ENCODE measurements around the gene MKNK2. TPM values are rescaled to one million over a fixed set of nuclear protein-coding genes. Genes with fewer than 3 reads are reported as not detected.

MKNK2 gene
- total RNA-seq, 1 experiment from 2014 or later: 112 TPM

DNA sequence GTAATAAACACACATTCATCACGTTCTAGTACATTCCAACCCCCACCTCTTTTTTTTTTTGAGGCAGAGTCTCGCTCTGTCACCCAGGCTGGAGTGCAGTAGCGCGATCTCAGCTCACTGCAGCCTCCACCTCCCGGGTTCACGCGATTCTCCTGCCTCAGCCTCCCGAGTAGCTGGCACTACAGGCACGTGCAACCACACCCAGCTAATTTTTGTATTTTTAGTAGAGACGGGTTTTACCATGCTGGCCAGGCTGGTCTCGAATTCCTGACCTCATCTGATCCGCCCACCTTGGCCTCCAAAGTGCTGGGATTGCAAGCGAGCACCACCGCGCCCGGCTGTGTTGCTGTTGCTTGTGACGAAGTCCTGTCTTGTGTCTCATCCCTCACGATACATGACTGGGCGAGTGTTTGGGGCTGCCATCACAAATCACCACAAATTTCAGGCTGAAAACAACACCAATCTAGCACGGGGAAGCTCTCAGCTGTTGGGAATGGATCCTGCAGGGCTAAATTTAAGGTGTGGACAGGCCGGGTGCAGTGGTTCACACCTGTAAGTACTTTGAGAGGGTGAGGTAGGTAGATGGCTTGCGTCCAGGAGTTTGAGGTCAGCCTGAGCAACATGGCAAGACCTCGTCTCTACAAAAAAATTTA lies 29.4 kb upstream of the MKNK2 start:
- DNase-seq (ENCODE audit: low read depth): no peak

DNA sequence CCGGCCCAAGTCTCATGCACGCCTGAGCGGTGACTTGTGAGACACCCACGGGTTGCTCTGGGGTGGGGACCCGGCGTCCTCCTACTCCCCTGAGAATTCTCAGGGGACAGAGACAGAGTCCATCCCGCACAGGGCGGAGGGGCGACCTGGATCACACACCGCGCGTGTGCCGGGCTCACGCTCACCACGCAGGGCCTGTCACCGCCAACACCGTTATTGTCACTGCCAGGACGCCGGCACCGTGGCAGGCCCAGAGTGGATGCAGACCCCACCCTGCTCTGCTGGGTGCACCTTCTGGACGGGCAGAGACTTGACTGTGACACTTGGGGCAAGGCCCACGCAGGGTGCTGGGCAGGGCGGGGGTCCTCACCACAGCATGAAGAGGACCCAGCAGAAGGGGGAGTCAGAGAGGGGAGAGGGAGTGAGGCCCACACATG lies 28.8 kb upstream of the MKNK2 start:
- DNase-seq (ENCODE audit: low read depth): no peak

DNA sequence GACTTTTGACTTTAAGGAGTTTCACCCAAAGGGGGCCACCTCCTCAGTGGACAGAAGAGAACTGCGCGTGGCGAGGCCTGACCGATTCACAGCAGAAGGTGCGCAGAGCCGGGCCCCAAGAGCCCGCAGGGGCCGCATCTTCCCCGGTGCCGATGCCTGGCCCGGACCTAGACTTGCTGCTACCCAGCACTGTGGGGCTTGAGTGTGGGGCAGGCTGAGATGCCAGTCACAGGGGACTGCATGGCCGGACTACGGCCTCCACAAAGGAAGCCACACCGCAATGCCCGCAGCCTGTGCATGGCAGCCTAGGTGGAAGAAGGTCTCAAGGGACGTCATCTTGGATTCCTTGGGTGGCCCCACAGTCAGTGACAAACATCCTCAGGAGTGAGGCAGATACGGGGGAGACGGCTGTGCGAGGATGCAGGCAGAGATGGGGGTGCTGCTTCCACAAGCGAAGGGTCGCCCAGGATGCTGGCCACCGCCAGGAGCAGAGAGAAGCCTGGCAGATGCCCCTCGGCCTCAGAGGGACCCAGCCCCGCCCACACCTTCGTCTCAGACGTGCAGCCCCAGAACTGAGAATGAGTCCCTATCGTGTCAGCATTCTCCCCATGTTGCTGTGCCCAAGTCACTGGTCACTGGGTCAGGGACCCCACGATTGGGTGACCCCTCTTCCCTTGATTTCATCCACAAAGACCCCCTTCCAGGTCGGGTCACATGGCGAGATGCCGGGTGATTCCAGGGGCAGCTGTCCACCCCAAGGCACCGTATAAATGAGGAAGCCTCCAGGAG lies 28.2 kb upstream of the MKNK2 start:
- DNase-seq (ENCODE audit: low read depth): no peak

DNA sequence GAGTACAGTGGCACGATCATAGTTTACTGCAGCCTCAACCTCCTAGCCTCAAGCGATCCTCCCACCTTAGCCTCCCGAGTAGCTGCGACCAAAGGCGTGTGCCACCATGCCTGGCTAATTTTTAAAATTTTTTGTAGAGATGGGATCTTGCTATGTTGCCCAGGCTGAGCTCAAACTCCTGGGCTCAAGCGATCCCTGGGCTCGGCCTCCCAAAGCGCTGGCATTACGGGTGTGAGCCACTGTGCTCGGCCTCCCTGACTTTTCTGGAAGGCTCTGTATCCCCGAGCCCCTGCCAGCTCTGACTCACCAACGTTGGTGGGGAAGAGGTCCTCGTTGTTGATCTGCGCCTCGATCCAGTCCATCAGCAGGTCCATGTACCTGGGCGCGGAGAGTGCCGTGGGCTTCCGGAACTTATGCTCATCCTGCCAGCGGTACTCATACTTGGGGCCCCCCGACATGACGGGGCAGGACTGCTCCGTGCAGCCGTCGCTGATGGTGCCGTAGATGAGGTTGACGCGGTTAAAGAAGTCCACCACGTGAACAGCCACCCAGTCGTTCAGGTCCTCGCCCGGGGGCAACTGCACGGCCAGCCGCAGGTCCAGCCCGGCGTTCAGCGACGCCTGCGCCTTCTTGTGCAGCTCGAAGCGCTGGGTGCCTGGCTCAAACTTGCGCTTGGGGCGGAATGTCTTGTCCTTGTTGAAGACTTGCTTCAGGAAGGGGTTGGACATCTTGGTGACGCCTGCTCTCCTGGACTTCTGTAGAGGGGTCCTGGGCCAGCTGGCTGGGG lies 27.0 kb upstream of the MKNK2 start:
- no peak for DNase-seq (ENCODE audit: low read depth)

DNA sequence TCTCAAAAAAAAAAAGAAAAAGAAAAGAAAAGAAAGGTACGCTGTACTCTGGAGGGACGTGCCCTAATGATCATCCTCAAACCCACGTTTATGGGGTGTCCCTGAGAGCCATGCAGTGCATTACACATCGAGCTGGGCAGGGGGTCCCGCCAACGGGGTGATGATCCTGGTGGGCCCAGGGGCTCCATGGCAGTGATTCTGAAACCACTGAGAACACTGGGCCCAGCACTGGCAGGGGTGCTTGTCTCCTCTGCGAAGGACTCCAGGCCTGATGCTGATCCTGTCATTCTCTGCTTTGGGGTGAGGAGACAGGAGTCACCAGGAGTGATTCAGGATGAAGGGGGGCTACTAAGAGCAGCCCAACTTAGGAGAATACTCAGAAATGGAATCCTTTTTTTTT lies 26.4 kb upstream of the MKNK2 start:
- no peak for DNase-seq (ENCODE audit: low read depth)

DNA sequence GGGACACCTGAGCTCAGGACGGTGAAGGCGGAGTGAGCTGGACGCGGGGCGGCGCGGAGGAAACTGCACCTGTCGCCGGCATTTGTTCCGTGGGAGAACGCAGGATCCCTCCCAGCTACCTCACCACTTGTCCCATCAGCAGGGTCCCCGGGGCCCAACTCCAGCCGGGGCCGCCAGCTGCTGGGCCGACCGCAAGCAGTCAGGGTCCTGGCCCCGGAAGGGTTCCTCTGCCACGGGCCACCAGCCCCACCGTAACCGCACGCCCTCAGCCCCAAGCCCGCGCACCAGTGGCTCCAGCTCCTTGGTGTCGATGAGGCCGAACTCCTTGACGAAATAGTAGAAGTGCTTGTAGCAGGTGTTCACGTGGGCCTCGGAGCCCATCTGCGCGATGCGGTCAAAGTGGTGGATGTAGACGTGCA lies 25.5 kb upstream of the MKNK2 start:
- DNase-seq (ENCODE audit: low read depth): no peak

DNA sequence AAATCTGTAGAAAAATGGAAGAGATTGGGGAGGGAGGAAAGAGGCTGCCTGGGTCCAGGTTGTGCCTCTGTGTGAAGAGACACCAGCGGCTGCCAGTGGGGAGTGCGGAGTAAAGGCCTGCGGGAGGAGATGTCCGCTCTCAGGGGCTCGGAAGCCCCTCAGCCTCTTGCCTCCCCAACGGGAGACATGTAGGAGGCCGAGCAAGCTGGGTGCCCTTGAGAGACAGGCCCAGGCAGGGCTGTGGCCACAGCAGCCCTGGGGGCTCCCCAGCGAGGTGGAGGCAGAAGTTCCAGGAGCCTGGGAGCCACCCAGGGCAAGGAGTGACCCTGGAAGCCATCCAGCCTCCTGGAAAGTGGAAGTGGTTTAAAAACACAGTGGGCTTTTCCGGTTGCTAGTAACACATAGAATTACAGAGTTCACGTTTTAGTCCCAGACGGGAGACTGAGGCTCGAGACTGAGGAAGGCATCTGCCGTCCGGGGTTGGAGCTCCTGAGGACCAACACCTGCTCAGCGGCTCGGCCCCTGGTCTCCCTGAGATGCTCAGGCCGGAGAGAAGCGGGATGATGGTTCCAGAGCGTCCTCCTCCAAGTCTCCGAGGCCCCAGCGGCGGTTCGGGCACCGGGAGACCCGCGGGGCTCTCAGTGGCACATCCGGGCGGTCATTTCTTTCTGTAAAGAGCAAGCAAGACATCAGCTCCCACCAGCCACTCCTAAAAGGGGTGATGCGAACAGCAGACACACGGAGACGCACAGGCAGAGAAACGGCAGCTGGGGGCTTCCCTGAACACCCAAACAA lies 21.9 kb upstream of the MKNK2 start:
- no peak for DNase-seq (ENCODE audit: low read depth)

DNA sequence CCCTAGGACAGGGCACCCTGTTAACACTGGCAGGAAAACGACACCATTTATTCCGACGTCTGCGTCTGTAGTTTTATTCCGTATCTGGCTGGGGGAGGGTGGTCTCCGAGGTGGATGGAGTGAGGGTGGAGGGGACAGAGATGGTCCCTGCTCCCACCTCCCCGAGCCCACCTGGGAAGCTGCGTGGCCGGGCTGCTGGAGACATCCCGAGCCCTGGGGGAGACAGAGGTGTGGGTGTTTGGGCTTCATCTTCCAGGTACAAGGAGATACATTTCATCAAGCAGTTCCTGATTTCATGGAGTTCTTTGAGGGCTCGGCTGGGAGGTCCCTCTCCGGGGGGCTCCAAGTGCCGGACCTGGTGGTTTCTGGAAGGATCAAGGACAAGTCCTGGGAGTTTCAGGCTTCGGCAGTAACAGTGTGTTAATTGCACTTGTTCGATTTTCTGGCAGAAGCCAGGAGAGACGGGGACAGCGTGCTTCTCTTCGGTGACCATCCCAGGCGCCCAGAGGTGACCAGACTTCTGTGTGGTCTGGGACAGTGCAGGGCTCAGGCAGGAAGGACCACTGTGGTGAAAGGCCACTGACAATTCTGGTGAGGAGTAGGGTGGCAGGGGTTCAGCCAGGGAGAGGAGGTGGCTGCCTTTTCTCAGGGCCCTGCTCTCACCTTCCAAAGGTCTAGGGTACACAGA lies 20.1 kb upstream of the MKNK2 start:
- no peak for DNase-seq (ENCODE audit: low read depth)

DNA sequence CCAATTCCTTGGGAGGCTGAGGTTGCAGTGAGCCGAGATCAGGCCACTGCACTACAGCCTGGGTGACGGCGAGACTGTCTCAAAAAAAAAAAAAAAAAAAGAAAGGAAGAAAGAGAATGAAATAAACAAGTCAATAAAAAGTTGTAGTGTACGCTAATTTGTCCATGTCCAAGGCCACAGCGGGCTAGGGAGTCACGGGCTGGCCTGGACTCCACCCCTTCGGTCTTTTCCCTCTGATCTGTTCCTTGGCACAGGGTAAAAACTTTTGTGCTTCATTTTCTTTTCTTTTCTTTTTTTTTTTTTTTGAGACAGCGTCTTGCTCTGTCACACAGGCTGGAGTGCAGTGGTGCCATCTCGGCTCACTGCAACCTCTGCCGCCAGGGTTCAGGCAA lies 19.4 kb upstream of the MKNK2 start:
- no peak for DNase-seq (ENCODE audit: low read depth)

DNA sequence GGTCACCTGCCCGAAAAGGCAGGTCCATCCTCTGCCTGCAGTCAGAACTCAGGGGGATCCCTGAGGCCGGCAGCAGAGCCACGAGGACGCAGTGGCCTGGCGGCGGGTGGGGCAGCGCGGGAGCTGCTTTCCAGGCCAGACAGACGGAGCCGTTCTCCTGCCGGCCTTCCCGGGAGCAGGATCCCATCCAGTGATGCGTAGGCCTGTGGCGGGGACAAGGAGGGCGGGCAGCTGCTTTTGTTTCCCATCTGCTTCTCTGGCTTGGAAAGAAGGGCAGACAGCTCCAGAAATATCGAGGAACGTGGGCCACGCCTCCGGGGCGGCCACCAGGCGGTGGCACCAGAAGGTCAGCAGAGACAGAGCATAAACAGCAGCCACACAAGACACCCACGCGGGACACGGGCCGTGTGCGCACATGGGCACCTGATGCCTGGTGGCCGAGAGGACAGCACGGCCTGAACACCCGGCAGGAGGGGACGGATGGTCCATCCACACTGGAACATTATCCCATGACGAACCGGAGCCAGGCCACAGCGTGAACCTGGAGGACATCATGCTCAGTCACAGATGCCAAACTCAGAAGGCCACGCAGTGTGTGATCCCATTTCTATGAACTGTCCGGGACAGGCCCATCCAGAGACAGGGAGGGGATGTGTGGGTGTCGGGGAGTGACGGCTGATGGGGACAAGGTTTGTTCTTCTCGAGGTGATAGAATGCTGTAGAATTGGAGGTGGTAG lies 13.9 kb upstream of the MKNK2 start:
- DNase-seq (ENCODE audit: low read depth): no peak

DNA sequence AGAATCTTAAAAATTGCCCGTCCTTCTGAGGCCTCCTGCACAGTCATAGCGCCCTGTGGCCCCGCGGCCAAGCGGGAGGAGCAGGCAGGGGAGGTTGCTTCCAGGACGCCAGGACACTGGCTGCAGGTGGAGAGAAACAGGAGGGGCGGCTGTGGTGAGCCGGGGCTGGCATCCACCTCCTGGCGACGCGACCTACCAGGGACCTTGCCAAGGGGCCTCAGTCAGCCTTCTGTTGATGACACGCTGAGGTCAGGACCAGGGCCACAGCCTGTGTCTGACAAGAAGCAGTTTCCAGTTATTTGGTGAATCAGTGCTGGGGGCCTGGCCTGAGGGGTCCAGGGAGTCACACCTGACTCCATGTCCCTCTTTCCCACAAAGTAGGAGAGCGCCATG lies 13.3 kb upstream of the MKNK2 start:
- DNase-seq (ENCODE audit: low read depth): no peak

DNA sequence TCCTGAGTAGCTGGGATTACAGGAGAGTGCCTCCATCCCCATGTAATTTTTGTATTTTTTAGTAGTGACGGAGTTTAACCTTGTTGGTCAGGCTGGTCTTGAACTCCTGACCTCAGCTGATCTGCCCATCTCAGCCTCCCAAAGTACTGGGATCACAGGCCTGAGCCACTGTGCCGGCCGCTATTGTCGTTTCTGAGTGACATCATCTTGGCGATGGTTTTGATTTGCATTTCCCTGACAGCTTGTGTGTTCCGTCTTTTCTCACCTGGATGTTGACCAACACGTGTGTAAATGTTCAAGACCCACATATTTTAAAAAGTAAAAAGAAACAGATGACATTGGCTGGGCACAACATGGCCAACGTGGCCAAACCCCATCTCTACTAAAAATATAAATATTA lies 12.8 kb upstream of the MKNK2 start:
- no peak for DNase-seq (ENCODE audit: low read depth)

DNA sequence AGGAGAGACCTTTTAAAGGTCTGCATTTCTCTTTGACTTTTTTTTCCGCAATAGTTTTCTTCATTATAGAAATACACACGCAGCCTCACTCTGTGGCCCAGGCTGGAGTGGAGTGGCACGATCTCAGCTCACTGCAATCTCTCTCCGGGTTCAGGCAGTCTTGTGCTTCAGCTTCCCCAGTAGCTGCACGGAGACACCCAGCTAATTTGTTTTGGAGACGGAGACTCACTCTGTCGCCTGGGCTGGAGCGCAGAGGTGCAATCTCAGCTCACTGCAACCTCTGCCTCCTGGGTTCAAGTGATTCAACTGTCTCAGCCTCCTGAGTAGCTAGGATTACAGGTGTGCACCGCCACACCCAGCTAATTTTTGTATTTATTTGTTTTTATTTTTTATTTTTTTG lies 11.7 kb upstream of the MKNK2 start:
- DNase-seq (ENCODE audit: low read depth): no peak

DNA sequence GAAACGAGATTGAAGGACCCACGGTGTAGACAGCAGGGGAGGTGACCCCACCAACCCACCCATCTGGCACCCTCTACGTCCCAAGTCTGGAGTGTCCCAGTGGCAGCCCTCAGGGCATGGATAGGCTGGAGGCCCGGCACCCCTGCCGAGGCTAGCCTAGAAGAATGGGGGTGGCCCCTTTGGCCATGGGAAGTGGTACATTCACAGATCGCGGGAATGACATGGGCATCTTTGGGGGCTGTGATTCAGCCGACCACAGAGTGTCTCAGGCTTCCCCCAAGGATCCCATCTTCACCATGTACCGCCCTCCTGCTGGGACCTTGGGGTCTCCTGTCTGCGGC lies 11.3 kb upstream of the MKNK2 start:
- no peak for DNase-seq (ENCODE audit: low read depth)

DNA sequence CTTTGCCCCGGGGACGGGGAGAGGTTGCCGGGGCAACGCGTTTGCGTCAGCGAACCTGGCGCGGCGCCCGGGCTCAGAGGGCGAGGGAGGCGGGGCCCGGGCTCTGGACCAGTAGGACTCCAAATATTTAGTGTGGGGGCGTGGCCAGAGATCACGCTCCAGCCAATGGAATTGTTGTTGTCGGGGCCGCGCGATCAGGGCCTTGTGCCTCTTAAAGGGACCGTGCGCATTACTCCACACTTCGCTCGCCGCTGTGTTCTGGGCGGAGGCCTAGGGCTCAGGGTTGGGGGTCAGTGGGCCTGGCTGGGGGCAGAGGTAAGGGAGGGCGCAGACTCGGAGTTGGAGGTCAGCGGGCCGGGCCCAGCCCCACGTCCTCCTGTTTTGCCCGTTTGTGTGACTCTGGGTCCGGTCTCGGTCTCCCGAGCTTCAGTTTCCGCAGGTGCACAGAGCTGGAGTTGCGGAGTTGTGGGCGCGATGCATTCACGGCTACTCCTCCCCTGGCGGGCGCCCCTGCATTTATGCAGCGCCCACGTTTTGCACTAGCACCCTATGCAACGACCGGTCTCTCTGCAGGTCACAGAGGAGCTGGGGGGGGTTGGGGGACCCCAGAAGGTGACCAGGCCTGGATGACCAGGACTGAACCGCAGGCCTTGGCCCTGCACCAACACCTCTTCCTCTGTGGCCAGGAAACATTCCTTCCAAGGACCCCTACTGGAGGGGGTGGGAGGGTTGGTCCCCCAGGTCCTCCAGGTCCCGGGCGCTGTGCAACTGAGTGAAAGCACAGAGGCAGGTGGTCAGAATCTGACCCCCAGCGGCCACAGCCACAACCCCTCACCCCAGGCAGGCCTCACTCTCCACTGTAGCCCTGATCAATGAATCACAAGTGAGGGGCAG lies 10.7 kb upstream of the MKNK2 start:
- peak; percentile 97 for DNase-seq (ENCODE audit: low read depth)

DNA sequence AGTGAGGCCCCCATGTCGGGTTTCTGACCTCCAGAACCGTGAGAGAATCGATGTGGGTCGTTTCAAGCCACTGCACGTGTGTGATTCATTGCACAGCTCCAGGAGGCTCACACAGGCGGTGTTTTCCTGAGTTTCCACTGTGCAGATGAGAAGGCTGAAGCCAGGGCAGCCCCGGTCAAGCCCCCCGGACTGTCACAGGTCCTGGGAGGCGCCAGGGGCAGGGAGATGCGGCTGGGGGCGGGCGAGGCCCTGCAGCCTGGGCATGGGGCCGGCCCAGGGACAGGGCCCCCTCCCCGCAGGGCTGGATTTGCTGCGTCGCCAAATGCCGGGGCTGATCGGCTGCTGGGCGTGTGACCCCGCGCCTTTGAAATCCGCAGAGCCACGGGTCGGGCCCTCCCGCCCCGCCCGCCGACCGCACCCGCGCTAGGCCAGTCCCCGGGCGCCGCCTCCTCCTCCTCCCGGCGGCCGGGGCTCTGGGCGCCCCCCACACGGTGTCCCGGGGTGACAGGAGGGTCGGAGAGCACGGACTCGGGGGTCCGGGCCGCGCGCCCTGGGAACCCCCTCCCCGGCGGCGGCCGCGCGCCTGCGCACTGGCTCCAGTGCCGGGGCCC lies 9.9 kb upstream of the MKNK2 start:
- peak; percentile 72 for DNase-seq (ENCODE audit: low read depth)

DNA sequence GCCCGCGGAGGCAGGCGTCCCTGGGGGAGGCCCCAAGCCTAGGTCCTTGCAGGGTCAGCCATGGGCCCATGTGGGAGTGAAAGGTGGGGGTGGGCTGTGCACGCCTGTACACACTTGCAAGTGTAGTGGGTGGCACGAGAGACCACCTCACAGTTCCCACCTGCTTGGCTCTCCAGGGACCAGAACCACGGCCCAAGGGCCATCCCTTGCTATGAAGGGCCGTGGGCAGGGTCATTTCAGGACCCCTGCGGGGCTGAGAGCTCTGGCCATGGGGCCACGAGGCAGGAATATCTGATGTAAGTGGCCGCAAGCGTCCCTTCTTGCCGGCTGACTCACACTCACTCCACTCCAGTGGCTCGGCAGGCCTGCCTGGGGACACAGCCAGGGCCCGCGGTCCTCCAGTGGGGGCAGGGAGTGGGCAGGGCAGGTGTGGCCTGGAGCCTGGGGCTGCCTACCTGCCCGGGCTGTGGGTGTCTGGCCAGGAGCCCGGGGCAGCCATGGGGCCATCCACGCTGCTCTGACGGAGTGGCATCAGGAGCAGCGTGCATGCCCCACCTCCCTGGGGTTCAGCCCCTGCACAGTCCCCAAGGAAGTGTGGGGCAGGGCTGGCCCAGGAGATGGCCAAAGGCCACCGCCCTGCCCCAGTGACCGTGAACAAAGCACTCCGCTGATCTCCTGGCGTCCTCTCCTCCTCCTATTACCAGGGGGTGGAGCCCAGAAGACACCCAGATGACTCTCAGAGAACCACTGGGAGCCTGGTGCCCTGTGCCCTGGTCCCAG lies 8.6 kb upstream of the MKNK2 start:
- DNase-seq (ENCODE audit: low read depth): peak; percentile 60

All from HT1080 (cell line).